ENCODE data around the gene NT5C1B. TPM values are rescaled to one million over a fixed set of nuclear protein-coding genes. Genes with fewer than 3 reads are reported as not detected.

The NT5C1B gene
- total RNA-seq, 2 experiments from 2014 or later = not detected

- Histone ChIP-seq H3K4me3 (ENCODE audit: low read depth, low read length, poor library complexity, severe bottlenecking) (no peak overlapping the region), H3K4me1 (ENCODE audit: insufficient read depth, low read length, poor library complexity, severe bottlenecking) (peaks cover 13% of the 10 kb centered on the region), H2AFZ (ENCODE audit: low read length) (no peak overlapping the region), H3K36me3 (ENCODE audit: insufficient read depth, low read length) (no peaks in the 10 kb centered on the region), H3K79me2 (ENCODE audit: insufficient read depth, low read depth, low read length) (no peaks in the 10 kb centered on the region), H3K9me3 (ENCODE audit: low read length) (no peaks in the 10 kb centered on the region), H4K20me1 (ENCODE audit: insufficient read depth, low read length) (peaks cover 7% of the 10 kb centered on the region; the same call in 1 of the 2 replicates), H3K4me2 (ENCODE audit: low read length) (no peak overlapping the region), H3K9me2 (ENCODE audit: insufficient read depth, low read length) (no peaks in the 10 kb centered on the region; the same call in 1 of the 2 replicates), H3K27ac (ENCODE audit: low read depth, low read length, poor library complexity, severe bottlenecking) (no peak overlapping the region)
- CTCF ChIA-PET (ENCODE audit: unreplicated experiment) = no interaction called here
- intact Hi-C loops (cut with micrococcal nuclease; ENCODE audit: unreplicated experiment) = no loop called here
- BruUV-seq (replicated peaks) = no TSS peak
- no peak for TF ChIP-seq EZH2phosphoT487 (IDR thresholded peaks at IDR 0.05; ENCODE audit: borderline replicate concordance, low read depth, low read length)
- TF ChIP-seq, protein P1, sequence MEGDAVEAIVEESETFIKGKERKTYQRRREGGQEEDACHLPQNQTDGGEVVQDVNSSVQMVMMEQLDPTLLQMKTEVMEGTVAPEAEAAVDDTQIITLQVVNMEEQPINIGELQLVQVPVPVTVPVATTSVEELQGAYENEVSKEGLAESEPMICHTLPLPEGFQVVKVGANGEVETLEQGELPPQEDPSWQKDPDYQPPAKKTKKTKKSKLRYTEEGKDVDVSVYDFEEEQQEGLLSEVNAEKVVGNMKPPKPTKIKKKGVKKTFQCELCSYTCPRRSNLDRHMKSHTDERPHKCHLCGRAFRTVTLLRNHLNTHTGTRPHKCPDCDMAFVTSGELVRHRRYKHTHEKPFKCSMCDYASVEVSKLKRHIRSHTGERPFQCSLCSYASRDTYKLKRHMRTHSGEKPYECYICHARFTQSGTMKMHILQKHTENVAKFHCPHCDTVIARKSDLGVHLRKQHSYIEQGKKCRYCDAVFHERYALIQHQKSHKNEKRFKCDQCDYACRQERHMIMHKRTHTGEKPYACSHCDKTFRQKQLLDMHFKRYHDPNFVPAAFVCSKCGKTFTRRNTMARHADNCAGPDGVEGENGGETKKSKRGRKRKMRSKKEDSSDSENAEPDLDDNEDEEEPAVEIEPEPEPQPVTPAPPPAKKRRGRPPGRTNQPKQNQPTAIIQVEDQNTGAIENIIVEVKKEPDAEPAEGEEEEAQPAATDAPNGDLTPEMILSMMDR (conservative IDR thresholded peaks at IDR 0.05; ENCODE audit: low read length) = no peak
- POLR2A ChIA-PET = interaction anchor here (0.6 to 1.6 kb wide), 2 partner anchors 11 kb away, joined by 3 to 7 read pairs; no protein-coding TSS in a partner anchor
- DNase-seq (ENCODE audit: low spot score) = no peak
Observed at GRCh38 chr2:18545384-18545783, 44.0 kb downstream of the NT5C1B start.

- intact Hi-C loops (cut with micrococcal nuclease; ENCODE audit: unreplicated experiment) = no loop called here
- Histone ChIP-seq H3K9me2 (ENCODE audit: insufficient read depth, low read length) (no peaks in the 10 kb centered on the region; the same call in 1 of the 2 replicates), H2AFZ (ENCODE audit: low read length) (no peak overlapping the region), H3K9me3 (ENCODE audit: low read length) (no peaks in the 10 kb centered on the region), H3K4me2 (ENCODE audit: low read length) (no peak overlapping the region), H3K79me2 (ENCODE audit: insufficient read depth, low read depth, low read length) (no peaks in the 10 kb centered on the region), H3K36me3 (ENCODE audit: insufficient read depth, low read length) (no peaks in the 10 kb centered on the region), H4K20me1 (ENCODE audit: insufficient read depth, low read length) (no peaks in the 10 kb centered on the region), H3K4me1 (ENCODE audit: insufficient read depth, low read length, poor library complexity, severe bottlenecking) (peaks cover 13% of the 10 kb centered on the region), H3K27ac (ENCODE audit: low read depth, low read length, poor library complexity, severe bottlenecking) (no peak overlapping the region), H3K4me3 (ENCODE audit: low read depth, low read length, poor library complexity, severe bottlenecking) (no peak overlapping the region)
- ChIA-PET POLR2A (interaction anchor here (0.6 to 1.1 kb wide), 2 partner anchors 16 to 62 kb away, joined by 3 read pairs; no protein-coding TSS in a partner anchor), CTCF (ENCODE audit: unreplicated experiment) (no interaction called here)
- TF ChIP-seq, protein P1 (conservative IDR thresholded peaks at IDR 0.05; ENCODE audit: low read length) = no peak
- TF ChIP-seq EZH2phosphoT487 (IDR thresholded peaks at IDR 0.05; ENCODE audit: borderline replicate concordance, low read depth, low read length) = no peak
- DNase-seq (ENCODE audit: low spot score) = no peak
- no TSS peak for BruUV-seq (replicated peaks)
Observed at GRCh38 chr2:18544171-18544570, 45.2 kb downstream of the NT5C1B start.

DNA sequence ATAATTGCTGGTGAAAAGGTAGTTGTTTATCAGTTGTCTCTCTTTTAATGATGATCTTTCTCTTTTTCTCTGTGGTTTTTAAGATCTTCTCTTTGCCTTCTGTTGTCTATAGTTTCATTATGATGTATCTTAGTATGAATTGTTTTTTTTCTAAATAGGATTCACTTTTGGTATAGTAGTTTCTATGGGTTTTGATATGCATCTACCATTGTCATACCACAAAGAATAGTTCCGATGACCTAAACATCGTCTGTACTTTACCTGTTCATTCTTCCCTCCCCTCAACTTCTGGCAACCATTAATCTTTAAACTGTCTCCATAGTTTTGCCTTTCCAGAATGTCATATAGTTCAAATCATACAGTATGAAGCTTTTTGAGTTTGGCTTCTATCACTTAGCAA is 48.5 kb downstream of the NT5C1B start:
- intact Hi-C loops (cut with micrococcal nuclease; ENCODE audit: unreplicated experiment) = no loop called here
- BruUV-seq (replicated peaks) = no TSS peak
- Histone ChIP-seq H3K4me3 (ENCODE audit: low read depth, low read length, poor library complexity, severe bottlenecking) (no peak overlapping the region), H3K27ac (ENCODE audit: low read depth, low read length, poor library complexity, severe bottlenecking) (no peak overlapping the region), H3K36me3 (ENCODE audit: insufficient read depth, low read length) (no peaks in the 10 kb centered on the region), H3K4me2 (ENCODE audit: low read length) (no peak overlapping the region), H4K20me1 (ENCODE audit: insufficient read depth, low read length) (no peaks in the 10 kb centered on the region), H3K9me2 (ENCODE audit: insufficient read depth, low read length) (no peaks in the 10 kb centered on the region), H3K4me1 (ENCODE audit: insufficient read depth, low read length, poor library complexity, severe bottlenecking) (peaks cover under 1% of the 10 kb centered on the region), H3K79me2 (ENCODE audit: insufficient read depth, low read depth, low read length) (no peaks in the 10 kb centered on the region), H3K9me3 (ENCODE audit: low read length) (no peaks in the 10 kb centered on the region), H2AFZ (ENCODE audit: low read length) (no peak overlapping the region)
- DNase-seq (ENCODE audit: low spot score) = no peak
- POLR2A ChIA-PET = no interaction called here
- CTCF ChIA-PET (ENCODE audit: unreplicated experiment) = no interaction called here
- TF ChIP-seq EZH2phosphoT487 (IDR thresholded peaks at IDR 0.05; ENCODE audit: borderline replicate concordance, low read depth, low read length) = no peak
- TF ChIP-seq, protein P1 (conservative IDR thresholded peaks at IDR 0.05; ENCODE audit: low read length) = no peak
